ENCODE data around the gene EPS15.

DNA sequence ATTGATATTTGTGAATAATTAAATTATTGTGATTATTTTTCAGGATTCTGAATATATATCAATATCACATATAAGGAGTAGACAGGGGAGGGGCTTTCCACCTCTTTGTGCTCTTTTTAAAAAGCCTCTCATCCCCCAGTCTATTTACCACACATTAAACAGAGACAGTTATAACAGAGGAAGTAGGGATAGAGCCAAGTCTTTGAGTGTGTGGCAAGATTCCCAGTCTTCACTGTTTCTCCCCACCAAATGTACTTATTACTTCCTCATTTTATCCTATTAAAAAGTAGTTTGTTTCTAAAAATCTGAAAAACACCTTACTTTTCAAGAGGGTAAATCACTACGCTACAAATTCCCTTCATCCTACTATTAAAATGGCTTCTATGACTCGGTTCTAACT, 46.7 kb downstream of the EPS15 start:
- TF ChIP-seq, protein P1, sequence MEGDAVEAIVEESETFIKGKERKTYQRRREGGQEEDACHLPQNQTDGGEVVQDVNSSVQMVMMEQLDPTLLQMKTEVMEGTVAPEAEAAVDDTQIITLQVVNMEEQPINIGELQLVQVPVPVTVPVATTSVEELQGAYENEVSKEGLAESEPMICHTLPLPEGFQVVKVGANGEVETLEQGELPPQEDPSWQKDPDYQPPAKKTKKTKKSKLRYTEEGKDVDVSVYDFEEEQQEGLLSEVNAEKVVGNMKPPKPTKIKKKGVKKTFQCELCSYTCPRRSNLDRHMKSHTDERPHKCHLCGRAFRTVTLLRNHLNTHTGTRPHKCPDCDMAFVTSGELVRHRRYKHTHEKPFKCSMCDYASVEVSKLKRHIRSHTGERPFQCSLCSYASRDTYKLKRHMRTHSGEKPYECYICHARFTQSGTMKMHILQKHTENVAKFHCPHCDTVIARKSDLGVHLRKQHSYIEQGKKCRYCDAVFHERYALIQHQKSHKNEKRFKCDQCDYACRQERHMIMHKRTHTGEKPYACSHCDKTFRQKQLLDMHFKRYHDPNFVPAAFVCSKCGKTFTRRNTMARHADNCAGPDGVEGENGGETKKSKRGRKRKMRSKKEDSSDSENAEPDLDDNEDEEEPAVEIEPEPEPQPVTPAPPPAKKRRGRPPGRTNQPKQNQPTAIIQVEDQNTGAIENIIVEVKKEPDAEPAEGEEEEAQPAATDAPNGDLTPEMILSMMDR (IDR thresholded peaks at IDR 0.05), result no peak
- no peak for TF ChIP-seq POLR2A (IDR thresholded peaks at IDR 0.05; ENCODE audit: low read depth)
